Astrocyte of the spinal cord (primary cell): ENCODE data around the gene DCTN2.
"Not testable (repeated sequence)": the region's sequence is repeated elsewhere in the genome, so short reads cannot be mapped to it uniquely, and the experiment has no call there.

ENCODE experiments used
- DNase-seq: peaks from one replicate; pipeline ENCODE4 v3.0.0; 2011; ENCODE audit warnings: low read depth, low spot score
- H3K4me3 ChIP-seq: 2 replicates; pipeline ENCODE4 v1.5.1; 2011; ENCODE audit warnings: low read depth, mild to moderate bottlenecking, low read length, moderate library complexity
- CTCF ChIP-seq: IDR thresholded peaks from 2 replicates; pipeline ENCODE4 v1.5.1; 2012; ENCODE audit warnings: low read depth, mild to moderate bottlenecking, low read length, inconsistent platforms
- in situ Hi-C: cut with HindIII; loops from 2 replicates; pipeline ENCODE4 v1.10.0; 2017; ENCODE audit warnings: low sequenced_read_pairs

DCTN2 gene

GRCh38 chr12:57568838-57569237 lies 21.8 kb upstream of the DCTN2 start:
- TF ChIP-seq CTCF: no peak
- no peak overlapping the region for H3K4me3 ChIP-seq
- in situ Hi-C loops: no loop called here
- no peak for DNase-seq

GRCh38 chr12:57564178-57564740 lies 17.3 kb upstream of the DCTN2 start:
- no peak for TF ChIP-seq CTCF
- DNase-seq: no peak
- no peak overlapping the region for H3K4me3 ChIP-seq
- in situ Hi-C loops: no loop called here

DNA sequence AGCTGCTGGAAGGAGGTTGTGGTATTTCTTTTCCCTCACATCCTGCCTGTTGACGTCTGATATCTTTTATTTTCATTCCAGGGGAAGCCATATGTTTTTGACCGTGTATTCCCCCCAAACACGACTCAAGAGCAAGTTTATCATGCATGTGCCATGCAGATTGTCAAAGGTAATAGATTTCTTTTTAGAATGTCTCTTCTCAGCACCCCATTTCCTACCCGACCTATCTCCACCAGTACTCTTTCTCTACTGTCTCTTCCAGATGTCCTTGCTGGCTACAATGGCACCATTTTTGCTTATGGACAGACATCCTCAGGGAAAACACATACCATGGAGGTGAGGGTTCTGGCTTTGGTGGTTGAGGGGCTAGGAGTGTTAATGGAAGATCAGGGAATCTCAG lies 16.4 kb upstream of the DCTN2 start:
- in situ Hi-C loops: no loop called here
- TF ChIP-seq CTCF: no peak
- no peak for DNase-seq
- no peak overlapping the region for H3K4me3 ChIP-seq

DNA sequence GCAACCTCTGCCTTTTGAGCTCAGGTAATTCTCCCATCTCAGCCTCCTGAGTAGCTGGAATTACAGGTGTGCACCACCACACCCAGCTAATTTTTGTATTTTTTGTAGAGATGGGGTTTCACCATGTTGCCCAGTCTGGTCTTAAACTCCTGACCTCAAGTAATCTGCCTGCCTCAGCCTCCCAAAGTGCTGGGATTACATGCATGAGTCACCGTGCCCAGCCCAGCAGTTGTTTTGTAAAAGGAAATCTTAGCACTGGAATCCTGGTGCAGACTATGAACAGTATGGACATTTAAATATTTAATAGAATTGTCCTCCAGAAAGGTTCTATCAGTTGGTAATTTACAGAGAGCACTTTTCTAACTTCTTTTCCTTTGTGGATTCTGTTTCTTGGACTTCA lies 14.1 kb upstream of the DCTN2 start:
- DNase-seq, in situ Hi-C loops, H3K4me3 ChIP-seq: not testable (repeated sequence)

DNA sequence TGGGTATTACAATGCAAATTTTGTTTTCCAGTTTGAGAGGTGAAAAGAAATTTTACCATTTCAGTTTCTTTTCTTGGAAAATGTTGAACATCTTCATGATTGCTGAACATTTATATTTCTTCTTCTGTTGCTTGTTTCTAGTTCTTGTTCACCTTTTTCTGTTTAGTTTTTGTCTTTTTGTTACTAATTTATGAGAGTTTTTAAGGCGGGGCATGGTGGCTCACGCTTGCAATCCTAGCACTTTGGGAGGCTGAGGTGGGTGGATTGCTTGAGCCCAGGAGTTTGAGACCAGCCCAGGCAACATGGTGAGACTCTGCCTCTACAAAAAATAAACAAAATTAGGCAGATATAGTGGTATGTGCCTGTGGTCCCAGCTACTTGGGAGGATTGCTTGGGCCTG lies 13.5 kb upstream of the DCTN2 start:
- no peak for TF ChIP-seq CTCF
- DNase-seq: no peak
- H3K4me3 ChIP-seq: no peak overlapping the region
- in situ Hi-C loops: no loop called here

GRCh38 chr12:57558864-57559263 lies 11.9 kb upstream of the DCTN2 start:
- DNase-seq: no peak
- in situ Hi-C loops: no loop called here
- TF ChIP-seq CTCF: no peak
- no peak overlapping the region for H3K4me3 ChIP-seq

DNA sequence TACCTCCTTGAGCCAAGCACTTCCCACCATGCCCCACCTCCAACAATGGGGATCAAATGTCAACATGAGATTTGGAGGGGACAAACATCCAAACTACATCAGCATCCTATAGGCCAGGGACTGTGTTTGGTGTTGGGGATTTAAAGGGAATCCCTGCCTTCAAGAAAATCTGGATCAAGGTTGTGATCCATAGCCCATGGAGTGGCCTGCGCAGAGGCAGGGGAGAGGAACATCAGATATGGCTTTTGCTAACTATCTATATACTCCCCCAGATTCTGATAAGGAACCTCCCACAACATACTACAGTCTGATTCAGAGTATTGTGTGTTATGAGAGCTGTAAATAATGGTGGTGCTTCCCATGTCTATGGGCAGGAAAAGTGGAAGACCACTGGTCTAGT lies 7.9 kb upstream of the DCTN2 start:
- TF ChIP-seq CTCF: no peak
- in situ Hi-C loops: no loop called here
- no peak for DNase-seq

More for the DNA sequence above, 7.9 kb upstream of the DCTN2 start:
- no peak overlapping the region for H3K4me3 ChIP-seq
